Fibroblast of lung (primary cell): ENCODE results near the gene SLC17A9.

Experiments used
- CTCF ChIP-seq, 2 donors: IDR thresholded peaks in 1 of 2; conservative IDR thresholded peaks in 1 of 2; 1 replicate in 1 of 2; 2 replicates in 1 of 2; pipeline ENCODE4 v1.5.1; 2011 to 2012; ENCODE audit warnings: low read length in 2 of 2, control low read depth in 1 of 2, inconsistent platforms in 1 of 2, low read depth in 1 of 2, mild to moderate bottlenecking in 1 of 2
- EZH2 ChIP-seq: IDR thresholded peaks from 2 replicates; pipeline ENCODE4 v1.5.1; 2012; ENCODE audit warnings: low read length, control low read depth, mild to moderate bottlenecking; ENCODE audit errors: missing control alignments

DNA sequence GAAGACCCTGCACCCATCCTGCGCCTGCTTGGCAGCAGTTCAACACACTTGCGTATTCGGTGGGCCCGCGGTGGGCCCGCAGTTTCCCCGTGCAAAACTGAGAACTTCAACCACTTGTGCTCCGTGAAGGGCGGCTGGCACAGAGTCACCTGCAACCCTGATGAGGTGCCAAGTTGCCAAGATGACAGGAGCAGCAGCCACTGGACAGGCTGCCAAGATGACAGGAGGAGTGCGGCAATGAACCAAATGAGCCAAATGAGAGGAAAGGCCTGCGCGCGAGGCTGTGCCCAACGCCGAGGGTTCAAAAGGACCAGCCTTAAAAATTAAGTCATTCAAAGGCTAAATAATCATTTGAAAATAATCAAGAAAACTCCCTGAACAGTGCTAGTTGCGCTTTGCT, 46.3 kb upstream of the SLC17A9 start:
- no peak for TF ChIP-seq CTCF (conservative IDR thresholded peaks at IDR 0.05 in 1 of 2, IDR thresholded peaks at IDR 0.05 in 1 of 2; ENCODE audit: low read depth in 1 of 2, low read length in 2 of 2)
- no peak for TF ChIP-seq EZH2
